ENCODE measurements around the gene NR2C2.

Gene NR2C2

DNA sequence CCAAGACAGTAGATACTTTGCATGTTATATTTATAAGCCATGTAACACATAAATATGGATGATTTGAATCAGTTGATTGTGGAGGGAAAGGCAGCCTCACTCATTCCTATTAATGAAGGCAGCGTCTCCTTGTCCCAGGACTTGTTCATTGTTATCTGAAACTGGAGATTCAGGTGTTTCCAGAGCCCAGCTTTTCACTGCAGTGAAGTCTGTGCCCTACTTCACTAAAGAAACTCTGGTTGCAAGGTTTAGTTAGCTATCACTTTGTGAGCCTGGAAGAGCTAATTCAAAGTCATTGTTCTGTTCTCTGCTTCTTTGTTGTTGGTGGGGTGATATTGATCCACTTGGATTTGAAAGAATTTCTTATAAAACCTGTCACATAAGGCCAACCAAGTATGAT is 9.8 kb downstream of the NR2C2 start:
- no peaks in the 10 kb centered on the region for H3K27me3 ChIP-seq (ENCODE audit: control insufficient read depth in 5 of 5, insufficient read depth in 4 of 5, low read length in 5 of 5)
- peaks cover 0 to 13% (median 6%) of the 10 kb centered on the region in 5 donors for H3K4me1 ChIP-seq (ENCODE audit: control insufficient read depth in 5 of 5, insufficient read depth in 5 of 5, low read length in 5 of 5)
- H3K9me3 ChIP-seq (ENCODE audit: control insufficient read depth in 5 of 5, low read length in 5 of 5), result no peaks in the 10 kb centered on the region
- no peak overlapping the region for H3K4me3 ChIP-seq (ENCODE audit: low read depth in 1 of 5, low read length in 5 of 5)
- peaks cover 0 to 17% (median 2%) of the 10 kb centered on the region in 5 donors for H3K36me3 ChIP-seq (ENCODE audit: control insufficient read depth in 5 of 5, insufficient read depth in 5 of 5, low read length in 5 of 5)
- no peak overlapping the region for H3K9ac ChIP-seq (ENCODE audit: low read length in 5 of 5)
- no peak overlapping the region for H3K27ac ChIP-seq (ENCODE audit: low read depth, low read length)

GRCh38 chr3:14957925-14958324 is 10.5 kb downstream of the NR2C2 start:
- H3K9ac ChIP-seq (ENCODE audit: low read length in 5 of 5), result no peak overlapping the region
- peaks cover 0 to 17% (median 2%) of the 10 kb centered on the region in 5 donors for H3K36me3 ChIP-seq (ENCODE audit: control insufficient read depth in 5 of 5, insufficient read depth in 5 of 5, low read length in 5 of 5)
- peaks cover 0 to 13% (median 6%) of the 10 kb centered on the region in 5 donors for H3K4me1 ChIP-seq (ENCODE audit: control insufficient read depth in 5 of 5, insufficient read depth in 5 of 5, low read length in 5 of 5)
- H3K27ac ChIP-seq (ENCODE audit: low read depth, low read length), result no peak overlapping the region
- no peaks in the 10 kb centered on the region for H3K27me3 ChIP-seq (ENCODE audit: control insufficient read depth in 5 of 5, insufficient read depth in 4 of 5, low read length in 5 of 5)
- H3K9me3 ChIP-seq (ENCODE audit: control insufficient read depth in 5 of 5, low read length in 5 of 5), result no peaks in the 10 kb centered on the region
- H3K4me3 ChIP-seq (ENCODE audit: low read depth in 1 of 5, low read length in 5 of 5), result no peak overlapping the region

DNA sequence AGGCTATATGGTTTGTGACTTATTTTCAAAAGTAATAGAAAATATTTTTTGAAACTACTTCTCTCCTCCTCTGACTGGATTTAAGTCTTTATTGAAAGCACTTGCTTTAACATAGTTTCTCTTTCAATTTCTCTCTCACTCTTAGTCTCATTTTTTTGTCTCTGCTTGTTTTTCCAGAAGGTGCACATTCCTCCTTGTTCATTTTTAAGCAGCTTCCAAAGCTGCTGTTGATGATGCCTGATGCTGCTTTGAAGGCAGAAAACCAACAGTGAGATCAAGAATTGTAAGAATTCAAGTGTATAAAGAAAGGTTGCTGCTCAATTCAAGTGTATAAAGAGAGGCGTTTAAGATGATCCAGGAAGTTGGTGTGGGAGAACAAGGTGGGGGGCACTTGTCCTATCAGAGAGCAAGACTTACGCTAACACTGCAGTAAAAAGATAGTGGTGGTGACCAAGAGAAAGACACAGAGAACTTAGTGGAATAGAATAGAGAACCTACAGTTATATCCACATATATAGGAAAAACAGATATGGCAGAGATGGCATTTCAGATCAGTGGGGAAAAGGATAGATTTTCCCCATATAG is 12.1 kb downstream of the NR2C2 start:
- Histone ChIP-seq H3K36me3 (ENCODE audit: control insufficient read depth in 5 of 5, insufficient read depth in 5 of 5, low read length in 5 of 5) (peaks cover 0 to 20% (median 4%) of the 10 kb centered on the region in 5 donors), H3K27me3 (ENCODE audit: control insufficient read depth in 5 of 5, insufficient read depth in 4 of 5, low read length in 5 of 5) (no peaks in the 10 kb centered on the region), H3K9ac (ENCODE audit: low read length in 5 of 5) (no peak overlapping the region), H3K4me1 (ENCODE audit: control insufficient read depth in 5 of 5, insufficient read depth in 5 of 5, low read length in 5 of 5) (peaks cover 0 to 13% (median 6%) of the 10 kb centered on the region in 5 donors), H3K4me3 (ENCODE audit: low read depth in 1 of 5, low read length in 5 of 5) (no peak overlapping the region), H3K27ac (ENCODE audit: low read depth, low read length) (no peak overlapping the region), H3K9me3 (ENCODE audit: control insufficient read depth in 5 of 5, low read length in 5 of 5) (no peaks in the 10 kb centered on the region)

- H3K9me3 ChIP-seq (ENCODE audit: control insufficient read depth in 5 of 5, low read length in 5 of 5), result no peaks in the 10 kb centered on the region
- no peak overlapping the region for H3K4me3 ChIP-seq (ENCODE audit: low read depth in 1 of 5, low read length in 5 of 5)
- peaks cover 0 to 19% (median 4%) of the 10 kb centered on the region in 5 donors for H3K36me3 ChIP-seq (ENCODE audit: control insufficient read depth in 5 of 5, insufficient read depth in 5 of 5, low read length in 5 of 5)
- no peak overlapping the region for H3K27ac ChIP-seq (ENCODE audit: low read depth, low read length)
- no peak overlapping the region for H3K9ac ChIP-seq (ENCODE audit: low read length in 5 of 5)
- H3K4me1 ChIP-seq (ENCODE audit: control insufficient read depth in 5 of 5, insufficient read depth in 5 of 5, low read length in 5 of 5), result peaks cover 0 to 7% (median 5%) of the 10 kb centered on the region in 5 donors
- no peaks in the 10 kb centered on the region for H3K27me3 ChIP-seq (ENCODE audit: control insufficient read depth in 5 of 5, insufficient read depth in 4 of 5, low read length in 5 of 5)
Measured at GRCh38 chr3:14962762-14963161, 15.4 kb downstream of the NR2C2 start.

DNA sequence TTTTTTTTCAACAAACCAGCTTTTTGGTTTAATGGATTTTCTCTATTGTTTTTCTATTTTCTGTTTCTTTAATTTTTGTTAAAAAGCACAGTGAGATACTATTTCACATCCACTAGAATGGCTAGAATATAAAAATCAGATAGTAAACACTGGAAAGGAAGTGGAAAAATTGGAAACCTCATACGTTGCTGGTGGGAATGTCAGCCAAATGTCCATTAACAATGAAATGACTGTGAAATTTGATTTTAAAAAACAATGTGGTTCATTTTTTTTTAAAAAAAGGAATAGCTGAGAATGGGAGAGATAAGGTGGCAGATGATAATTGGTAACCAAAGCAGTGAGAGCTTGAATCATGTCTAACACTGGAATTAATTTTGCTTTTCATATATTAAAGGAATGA is 19.9 kb downstream of the NR2C2 start:
- Histone ChIP-seq H3K9me3 (ENCODE audit: control insufficient read depth in 5 of 5, low read length in 5 of 5) (no peaks in the 10 kb centered on the region), H3K27me3 (ENCODE audit: control insufficient read depth in 5 of 5, insufficient read depth in 4 of 5, low read length in 5 of 5) (no peaks in the 10 kb centered on the region), H3K4me1 (ENCODE audit: control insufficient read depth in 5 of 5, insufficient read depth in 5 of 5, low read length in 5 of 5) (no peaks in the 10 kb centered on the region), H3K27ac (ENCODE audit: low read depth, low read length) (no peak overlapping the region), H3K9ac (ENCODE audit: low read length in 5 of 5) (no peak overlapping the region), H3K4me3 (ENCODE audit: low read depth in 1 of 5, low read length in 5 of 5) (no peak overlapping the region), H3K36me3 (ENCODE audit: control insufficient read depth in 5 of 5, insufficient read depth in 5 of 5, low read length in 5 of 5) (peaks cover 0 to 11% (median 7%) of the 10 kb centered on the region in 5 donors)

GRCh38 chr3:14969671-14970070 is 22.3 kb downstream of the NR2C2 start:
- Histone ChIP-seq H3K27me3 (ENCODE audit: control insufficient read depth in 5 of 5, insufficient read depth in 4 of 5, low read length in 5 of 5) (no peaks in the 10 kb centered on the region), H3K9ac (ENCODE audit: low read length in 5 of 5) (no peak overlapping the region), H3K9me3 (ENCODE audit: control insufficient read depth in 5 of 5, low read length in 5 of 5) (no peaks in the 10 kb centered on the region), H3K27ac (ENCODE audit: low read depth, low read length) (no peak overlapping the region), H3K4me1 (ENCODE audit: control insufficient read depth in 5 of 5, insufficient read depth in 5 of 5, low read length in 5 of 5) (no peaks in the 10 kb centered on the region), H3K36me3 (ENCODE audit: control insufficient read depth in 5 of 5, insufficient read depth in 5 of 5, low read length in 5 of 5) (peaks cover 4 to 13% (median 13%) of the 10 kb centered on the region in 5 donors), H3K4me3 (ENCODE audit: low read depth in 1 of 5, low read length in 5 of 5) (no peak overlapping the region)

DNA sequence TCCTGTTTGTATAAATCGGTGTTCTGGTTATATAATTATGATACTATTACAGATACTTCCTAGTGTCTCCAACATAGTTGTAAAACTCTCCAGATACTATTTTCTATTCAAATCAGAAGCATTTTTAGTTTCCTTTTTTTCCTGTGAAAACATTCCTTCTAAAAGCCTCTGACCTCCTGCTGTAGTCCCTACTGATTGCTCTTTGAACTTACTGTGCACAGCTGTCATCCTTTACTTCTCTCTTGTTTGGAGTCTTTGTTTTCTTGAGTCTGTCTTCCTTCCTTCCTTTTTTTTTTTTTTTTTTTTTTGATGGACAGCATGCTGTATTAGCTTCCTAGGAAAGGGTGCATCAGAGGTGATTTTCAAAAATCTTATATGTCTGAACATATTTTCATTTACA is 28.9 kb downstream of the NR2C2 start:
- H3K4me3 ChIP-seq (ENCODE audit: low read depth in 1 of 5, low read length in 5 of 5), result no peak overlapping the region
- no peaks in the 10 kb centered on the region for H3K9me3 ChIP-seq (ENCODE audit: control insufficient read depth in 5 of 5, low read length in 5 of 5)
- no peak overlapping the region for H3K27ac ChIP-seq (ENCODE audit: low read depth, low read length)
- H3K4me1 ChIP-seq (ENCODE audit: control insufficient read depth in 5 of 5, insufficient read depth in 5 of 5, low read length in 5 of 5), result peaks cover 0 to 12% (median 0%) of the 10 kb centered on the region in 5 donors
- no peak overlapping the region for H3K9ac ChIP-seq (ENCODE audit: low read length in 5 of 5)
- H3K36me3 ChIP-seq (ENCODE audit: control insufficient read depth in 5 of 5, insufficient read depth in 5 of 5, low read length in 5 of 5), result peaks cover 5 to 13% (median 9%) of the 10 kb centered on the region in 5 donors
- no peaks in the 10 kb centered on the region for H3K27me3 ChIP-seq (ENCODE audit: control insufficient read depth in 5 of 5, insufficient read depth in 4 of 5, low read length in 5 of 5)

- no peak overlapping the region for H3K4me3 ChIP-seq (ENCODE audit: low read depth in 1 of 5, low read length in 5 of 5)
- H3K9me3 ChIP-seq (ENCODE audit: control insufficient read depth in 5 of 5, low read length in 5 of 5), result peaks cover 0 to 7% (median 0%) of the 10 kb centered on the region in 5 donors
- H3K27ac ChIP-seq (ENCODE audit: low read depth, low read length), result no peak overlapping the region
- H3K9ac ChIP-seq (ENCODE audit: low read length in 5 of 5), result no peak overlapping the region
- peaks cover 0 to 5% (median 0%) of the 10 kb centered on the region in 5 donors for H3K36me3 ChIP-seq (ENCODE audit: control insufficient read depth in 5 of 5, insufficient read depth in 5 of 5, low read length in 5 of 5)
- no peaks in the 10 kb centered on the region for H3K27me3 ChIP-seq (ENCODE audit: control insufficient read depth in 5 of 5, insufficient read depth in 4 of 5, low read length in 5 of 5)
- H3K4me1 ChIP-seq (ENCODE audit: control insufficient read depth in 5 of 5, insufficient read depth in 5 of 5, low read length in 5 of 5), result peaks cover 0 to 12% (median 0%) of the 10 kb centered on the region in 5 donors
Measured at GRCh38 chr3:14980689-14981088, 33.3 kb downstream of the NR2C2 start.

GRCh38 chr3:14984581-14985113 is 37.3 kb downstream of the NR2C2 start:
- Histone ChIP-seq H3K4me3 (ENCODE audit: low read depth in 1 of 5, low read length in 5 of 5) (no peak overlapping the region), H3K4me1 (ENCODE audit: control insufficient read depth in 5 of 5, insufficient read depth in 5 of 5, low read length in 5 of 5) (peaks cover 0 to 8% (median 0%) of the 10 kb centered on the region in 5 donors), H3K9ac (ENCODE audit: low read length in 5 of 5) (no peak overlapping the region), H3K36me3 (ENCODE audit: control insufficient read depth in 5 of 5, insufficient read depth in 5 of 5, low read length in 5 of 5) (no peaks in the 10 kb centered on the region), H3K9me3 (ENCODE audit: control insufficient read depth in 5 of 5, low read length in 5 of 5) (peaks cover 0 to 7% (median 0%) of the 10 kb centered on the region in 5 donors), H3K27me3 (ENCODE audit: control insufficient read depth in 5 of 5, insufficient read depth in 4 of 5, low read length in 5 of 5) (no peaks in the 10 kb centered on the region), H3K27ac (ENCODE audit: low read depth, low read length) (no peak overlapping the region)

DNA sequence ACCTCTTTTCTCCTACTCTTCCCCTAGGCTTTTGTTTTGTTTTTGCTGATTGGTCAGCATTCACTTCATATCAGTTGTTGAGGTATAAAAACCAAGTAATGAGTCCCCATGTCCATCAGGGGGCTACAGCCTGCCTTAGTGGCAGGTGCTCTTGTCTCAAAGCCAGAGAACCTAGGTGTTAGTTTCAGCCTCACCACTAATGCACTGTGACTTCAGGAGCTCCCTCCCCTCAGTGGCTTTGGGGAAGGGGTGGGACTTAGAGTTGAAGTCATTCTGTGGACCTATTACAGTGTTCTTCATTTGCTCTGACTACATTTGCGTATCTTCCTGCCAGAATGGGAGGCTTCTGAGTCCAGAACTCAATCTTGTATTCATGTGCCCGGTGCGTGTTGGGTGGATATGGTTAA is 41.6 kb downstream of the NR2C2 start:
- Histone ChIP-seq H3K27ac (ENCODE audit: low read depth, low read length) (no peak overlapping the region), H3K36me3 (ENCODE audit: control insufficient read depth in 5 of 5, insufficient read depth in 5 of 5, low read length in 5 of 5) (no peaks in the 10 kb centered on the region), H3K27me3 (ENCODE audit: control insufficient read depth in 5 of 5, insufficient read depth in 4 of 5, low read length in 5 of 5) (no peaks in the 10 kb centered on the region), H3K4me1 (ENCODE audit: control insufficient read depth in 5 of 5, insufficient read depth in 5 of 5, low read length in 5 of 5) (peaks cover 4 to 34% (median 18%) of the 10 kb centered on the region in 5 donors), H3K4me3 (ENCODE audit: low read depth in 1 of 5, low read length in 5 of 5) (no peak overlapping the region), H3K9me3 (ENCODE audit: control insufficient read depth in 5 of 5, low read length in 5 of 5) (peaks cover 0 to 7% (median 0%) of the 10 kb centered on the region in 5 donors), H3K9ac (ENCODE audit: low read length in 5 of 5) (no peak overlapping the region)
